Central memory CD8-positive, alpha-beta T cell (primary cell): ENCODE results near the gene OR10D3.
"Not testable (repeated sequence)": the region's sequence is repeated elsewhere in the genome, so short reads cannot be mapped to it uniquely, and the experiment has no call there.

ENCODE experiments used
- ATAC-seq: fragments of 150-1000 bp; cut with Tn5 transposase; replicated peaks from 2 replicates; pipeline ENCODE4 v1.10.0; 2022; ENCODE audit warnings: mild to moderate bottlenecking, moderate FRiP score, moderate number of reproducible peaks; ENCODE audit not compliant: poor library complexity, severe bottlenecking; ENCODE audit errors: extremely low read depth
- DNase-seq, 2 donors: peaks; one replicate each; pipeline ENCODE4 v3.0.0; 2021; ENCODE audit warnings: low spot score in 2 of 2
- H3K27ac Mint-ChIP-seq: one replicate; pipeline ENCODE4 v1.8.0; 2022; ENCODE audit warnings: low read depth, mild to moderate bottlenecking, moderate library complexity, mixed read lengths
- H3K27me3 Mint-ChIP-seq: one replicate; pipeline ENCODE4 v1.8.0; 2022; ENCODE audit warnings: mixed read lengths
- H3K36me3 Mint-ChIP-seq: one replicate; pipeline ENCODE4 v1.8.0; 2022; ENCODE audit warnings: mild to moderate bottlenecking, moderate library complexity, mixed read lengths; ENCODE audit not compliant: insufficient read depth
- H3K4me1 Mint-ChIP-seq: one replicate; pipeline ENCODE4 v1.8.0; 2022; ENCODE audit warnings: mixed read lengths
- H3K4me3 Mint-ChIP-seq: one replicate; pipeline ENCODE4 v1.8.0; 2022; ENCODE audit warnings: mild to moderate bottlenecking, moderate library complexity, mixed read lengths
- H3K9me3 Mint-ChIP-seq: one replicate; pipeline ENCODE4 v1.8.0; 2022; ENCODE audit warnings: mixed read lengths

OR10D3 gene

GRCh38 chr11:124183068-124183467 lies at the start of gene OR10D3:
TSS of gene OR10D3 (plus strand) at chr11:124183345. CDS start at chr11:124185270, 1,925 bp downstream.
- H3K27ac Mint-ChIP-seq = no peak within 1 kb of the TSS
- H3K27me3 Mint-ChIP-seq = peaks cover 28% of the 10 kb centered on the region
- ATAC-seq = no peak
- no peak within 1 kb of the TSS for H3K4me3 Mint-ChIP-seq
- H3K4me1 Mint-ChIP-seq = no peaks in the 10 kb centered on the region
- no peaks in the 10 kb centered on the region for H3K9me3 Mint-ChIP-seq
- no peaks in the 10 kb centered on the region for H3K36me3 Mint-ChIP-seq
- no peak for DNase-seq

GRCh38 chr11:124143034-124143433 lies 40.1 kb upstream of the OR10D3 start:
- no peaks in the 10 kb centered on the region for H3K27me3 Mint-ChIP-seq
- no peak overlapping the region for H3K27ac Mint-ChIP-seq
- no peak overlapping the region for H3K4me3 Mint-ChIP-seq
- peaks cover 9% of the 10 kb centered on the region for H3K9me3 Mint-ChIP-seq
- no peak for ATAC-seq
- no peaks in the 10 kb centered on the region for H3K4me1 Mint-ChIP-seq
- no peak for DNase-seq
- H3K36me3 Mint-ChIP-seq = no peaks in the 10 kb centered on the region

GRCh38 chr11:124147951-124148350 lies 35.2 kb upstream of the OR10D3 start:
- H3K9me3 Mint-ChIP-seq = no peaks in the 10 kb centered on the region
- no peaks in the 10 kb centered on the region for H3K27me3 Mint-ChIP-seq
- ATAC-seq (no peak), DNase-seq (no peak)
- no peaks in the 10 kb centered on the region for H3K36me3 Mint-ChIP-seq
- no peak overlapping the region for H3K4me3 Mint-ChIP-seq
- H3K4me1 Mint-ChIP-seq = no peaks in the 10 kb centered on the region
- H3K27ac Mint-ChIP-seq = no peak overlapping the region

- Mint-ChIP-seq H3K27me3 (peaks cover 1% of the 10 kb centered on the region), H3K4me3 (no peak overlapping the region), H3K27ac (no peak overlapping the region), H3K9me3 (no peaks in the 10 kb centered on the region), H3K4me1 (no peaks in the 10 kb centered on the region), H3K36me3 (no peaks in the 10 kb centered on the region)
- ATAC-seq (no peak), DNase-seq (no peak)
Observed at GRCh38 chr11:124150684-124151083, 32.5 kb upstream of the OR10D3 start.

- DNase-seq (no peak), ATAC-seq (no peak)
- Mint-ChIP-seq H3K27me3 (peaks cover 9% of the 10 kb centered on the region), H3K9me3 (no peaks in the 10 kb centered on the region), H3K4me3 (no peak overlapping the region), H3K27ac (no peak overlapping the region), H3K4me1 (no peaks in the 10 kb centered on the region), H3K36me3 (no peaks in the 10 kb centered on the region)
Observed at GRCh38 chr11:124152770-124153407, 30.3 kb upstream of the OR10D3 start.

- DNase-seq (no peak), ATAC-seq (no peak)
- peaks cover 18% of the 10 kb centered on the region for H3K27me3 Mint-ChIP-seq
- no peaks in the 10 kb centered on the region for H3K36me3 Mint-ChIP-seq
- H3K4me1 Mint-ChIP-seq = no peaks in the 10 kb centered on the region
- H3K9me3 Mint-ChIP-seq = no peaks in the 10 kb centered on the region
- H3K4me3 Mint-ChIP-seq = no peak overlapping the region
- no peak overlapping the region for H3K27ac Mint-ChIP-seq
Observed at GRCh38 chr11:124153821-124154220, 29.3 kb upstream of the OR10D3 start.

- ATAC-seq = no peak
- Mint-ChIP-seq H3K27ac (no peak overlapping the region), H3K36me3 (no peaks in the 10 kb centered on the region), H3K9me3 (no peaks in the 10 kb centered on the region), H3K27me3 (peaks cover 26% of the 10 kb centered on the region), H3K4me3 (no peak overlapping the region), H3K4me1 (no peaks in the 10 kb centered on the region)
- no peak for DNase-seq
Observed at GRCh38 chr11:124159481-124159880, 23.7 kb upstream of the OR10D3 start.

- no peak for ATAC-seq
- DNase-seq = no peak
- no peaks in the 10 kb centered on the region for H3K36me3 Mint-ChIP-seq
- H3K4me3 Mint-ChIP-seq = no peak overlapping the region
- no peaks in the 10 kb centered on the region for H3K4me1 Mint-ChIP-seq
- no peaks in the 10 kb centered on the region for H3K9me3 Mint-ChIP-seq
- no peak overlapping the region for H3K27ac Mint-ChIP-seq
- peaks cover 25% of the 10 kb centered on the region for H3K27me3 Mint-ChIP-seq
Observed at GRCh38 chr11:124160986-124161385, 22.2 kb upstream of the OR10D3 start.

- H3K27ac Mint-ChIP-seq = no peak overlapping the region
- peaks cover 5% of the 10 kb centered on the region for H3K9me3 Mint-ChIP-seq
- DNase-seq (no peak), ATAC-seq (no peak)
- H3K36me3 Mint-ChIP-seq = no peaks in the 10 kb centered on the region
- H3K4me3 Mint-ChIP-seq = no peak overlapping the region
- H3K27me3 Mint-ChIP-seq = peaks cover 22% of the 10 kb centered on the region
- H3K4me1 Mint-ChIP-seq = no peaks in the 10 kb centered on the region
Observed at GRCh38 chr11:124167826-124168231, 15.3 kb upstream of the OR10D3 start.

- ATAC-seq = no peak
- H3K27me3 Mint-ChIP-seq = peaks cover 22% of the 10 kb centered on the region
- H3K4me1 Mint-ChIP-seq = no peaks in the 10 kb centered on the region
- H3K36me3 Mint-ChIP-seq = no peaks in the 10 kb centered on the region
- no peak for DNase-seq
- peaks cover 5% of the 10 kb centered on the region for H3K9me3 Mint-ChIP-seq
- no peak overlapping the region for H3K4me3 Mint-ChIP-seq
- no peak overlapping the region for H3K27ac Mint-ChIP-seq
Observed at GRCh38 chr11:124168796-124169195, 14.3 kb upstream of the OR10D3 start.

GRCh38 chr11:124170315-124170714 lies 12.8 kb upstream of the OR10D3 start:
- not testable (repeated sequence) for H3K36me3 Mint-ChIP-seq, DNase-seq, H3K27ac Mint-ChIP-seq, H3K9me3 Mint-ChIP-seq, H3K4me1 Mint-ChIP-seq, H3K4me3 Mint-ChIP-seq, ATAC-seq
- peaks cover 22% of the 10 kb centered on the region for H3K27me3 Mint-ChIP-seq

GRCh38 chr11:124170801-124171586 lies 12.2 kb upstream of the OR10D3 start:
- Mint-ChIP-seq H3K27me3 (peaks cover 19% of the 10 kb centered on the region), H3K4me1 (no peaks in the 10 kb centered on the region), H3K9me3 (peaks cover 5% of the 10 kb centered on the region), H3K27ac (no peak overlapping the region), H3K36me3 (no peaks in the 10 kb centered on the region), H3K4me3 (no peak overlapping the region)
- DNase-seq (no peak), ATAC-seq (no peak)

GRCh38 chr11:124172101-124172500 lies 11.0 kb upstream of the OR10D3 start:
- DNase-seq (no peak), ATAC-seq (no peak)
- H3K27ac Mint-ChIP-seq = no peak overlapping the region
- H3K4me1 Mint-ChIP-seq = no peaks in the 10 kb centered on the region
- H3K4me3 Mint-ChIP-seq = no peak overlapping the region
- H3K9me3 Mint-ChIP-seq = peaks cover 5% of the 10 kb centered on the region
- no peaks in the 10 kb centered on the region for H3K36me3 Mint-ChIP-seq
- peaks cover 8% of the 10 kb centered on the region for H3K27me3 Mint-ChIP-seq
